SU-DHL-6 (cell line): ENCODE measurements around the gene TBC1D9B.

Experiments
- H2AFZ ChIP-seq: fragments of 200-600 bp; sonication (generic); 2 replicates; pipeline ENCODE4 v1.6.1; 2014; ENCODE audit warnings: low read depth, mild to moderate bottlenecking, moderate library complexity, mixed read lengths, antibody characterized with exemption, low read length; ENCODE audit not compliant: severe bottlenecking
- H3F3A ChIP-seq: fragments of 200-600 bp; shearing (Covaris generic); 2 replicates; pipeline ENCODE4 v1.6.0; 2016; ENCODE audit warnings: antibody characterized with exemption, mild to moderate bottlenecking; ENCODE audit not compliant: insufficient read depth
- H3K27ac ChIP-seq: fragments of 200-600 bp; sonication (generic); 2 replicates; pipeline ENCODE4 v1.5.1; 2016; ENCODE audit warnings: low read depth, mild to moderate bottlenecking, low read length, moderate library complexity, mixed read lengths
- H3K27me3 ChIP-seq: fragments of 200-600 bp; sonication (generic), shearing (Covaris generic); 2 replicates; pipeline ENCODE4 v1.6.0; 2014; ENCODE audit warnings: mild to moderate bottlenecking, low read length
- H3K36me3 ChIP-seq: fragments of 200-600 bp; sonication (generic); 2 replicates; pipeline ENCODE4 v1.6.1; 2014; ENCODE audit warnings: mild to moderate bottlenecking, low read length, mixed read lengths
- H3K4me2 ChIP-seq: fragments of 300-600, 200-600 bp; shearing (Covaris generic), sonication (generic); 2 replicates; pipeline ENCODE4 v1.6.0; 2014; ENCODE audit warnings: low read length, low read depth, mild to moderate bottlenecking; ENCODE audit not compliant: poor library complexity, severe bottlenecking
- H3K4me3 ChIP-seq: fragments of 200-600 bp; sonication (generic); 2 replicates; pipeline ENCODE4 v1.5.1; 2014; ENCODE audit warnings: antibody characterized with exemption, low read length, mild to moderate bottlenecking, mixed read lengths; ENCODE audit not compliant: insufficient read depth, poor library complexity, severe bottlenecking
- H3K79me2 ChIP-seq: fragments of 200-600 bp; sonication (generic); 2 replicates; pipeline ENCODE4 v1.6.1; 2014; ENCODE audit warnings: mild to moderate bottlenecking, low read length, moderate library complexity; ENCODE audit not compliant: insufficient read depth
- H3K9ac ChIP-seq: fragments of 200-600 bp; sonication (generic); 2 replicates; pipeline ENCODE4 v1.7.0; 2014; ENCODE audit warnings: mild to moderate bottlenecking, low read length
- H3K9me2 ChIP-seq: fragments of 200-600 bp; sonication (generic); replicated peaks from 2 replicates; pipeline ENCODE4 v1.6.1; 2014; ENCODE audit warnings: low read length; ENCODE audit not compliant: insufficient read depth
- H3K9me3 ChIP-seq: fragments of 200-600 bp; sonication (generic); 2 replicates; pipeline ENCODE4 v1.6.1; 2014; ENCODE audit warnings: low read length, mixed read lengths; ENCODE audit not compliant: insufficient read depth
- H4K20me1 ChIP-seq: fragments of 200-600 bp; sonication (generic); 2 replicates; pipeline ENCODE4 v1.6.1; 2014; ENCODE audit warnings: low read depth, mild to moderate bottlenecking, antibody characterized with exemption, low read length, moderate library complexity, mixed read lengths
- CTCF ChIP-seq: fragments of 200-600 bp; sonication (generic); IDR thresholded peaks from one replicate; pipeline ENCODE4 v1.5.1; 2017; ENCODE audit warnings: antibody characterized with exemption, mild to moderate bottlenecking, low read length, moderate library complexity; ENCODE audit not compliant: insufficient read depth, poor library complexity, severe bottlenecking
- EZH2phosphoT487 ChIP-seq: fragments of 200-600 bp; sonication (generic), shearing (Covaris generic); conservative IDR thresholded peaks from 2 replicates; pipeline ENCODE4 v1.6.1; 2018; ENCODE audit warnings: mild to moderate bottlenecking, antibody characterized with exemption, low read length, moderate library complexity, mixed read lengths

The TBC1D9B gene

GRCh38 chr5:179828756-179829421 is 78.8 kb downstream of the TBC1D9B start:
- no peaks in the 10 kb centered on the region for H3K27me3 ChIP-seq
- H3K4me2 ChIP-seq = no peak overlapping the region
- TF ChIP-seq EZH2phosphoT487 = no peak
- no peak for TF ChIP-seq CTCF
- H3F3A ChIP-seq = no peaks in the 10 kb centered on the region
- H3K9me2 ChIP-seq = no peaks in the 10 kb centered on the region
- no peaks in the 10 kb centered on the region for H4K20me1 ChIP-seq
- no peak overlapping the region for H2AFZ ChIP-seq
- no peaks in the 10 kb centered on the region; the same call in 1 of the 2 replicates for H3K36me3 ChIP-seq
- H3K27ac ChIP-seq = no peak overlapping the region
- no peaks in the 10 kb centered on the region for H3K79me2 ChIP-seq
- no peaks in the 10 kb centered on the region for H3K9me3 ChIP-seq
- no peak overlapping the region for H3K4me3 ChIP-seq
- no peak overlapping the region for H3K9ac ChIP-seq

GRCh38 chr5:179827680-179828079 is 80.0 kb downstream of the TBC1D9B start:
- no peak overlapping the region for H3K9ac ChIP-seq
- no peaks in the 10 kb centered on the region for H3F3A ChIP-seq
- H3K9me2 ChIP-seq = no peaks in the 10 kb centered on the region
- H3K4me2 ChIP-seq = no peak overlapping the region
- H3K36me3 ChIP-seq = no peaks in the 10 kb centered on the region; the same call in 1 of the 2 replicates
- H3K27ac ChIP-seq = no peak overlapping the region
- no peaks in the 10 kb centered on the region for H3K27me3 ChIP-seq
- no peaks in the 10 kb centered on the region for H4K20me1 ChIP-seq
- no peaks in the 10 kb centered on the region for H3K9me3 ChIP-seq
- H3K79me2 ChIP-seq = peaks cover 2% of the 10 kb centered on the region
- H2AFZ ChIP-seq = no peak overlapping the region
- no peak for TF ChIP-seq EZH2phosphoT487
- TF ChIP-seq CTCF = no peak
- no peak overlapping the region for H3K4me3 ChIP-seq

GRCh38 chr5:179825655-179826182 is 82.0 kb downstream of the TBC1D9B start:
- Histone ChIP-seq H3K4me2 (no peak overlapping the region), H4K20me1 (peaks cover 6% of the 10 kb centered on the region), H3K9ac (no peak overlapping the region), H3K4me3 (no peak overlapping the region), H3K9me3 (no peaks in the 10 kb centered on the region), H3K27me3 (no peaks in the 10 kb centered on the region), H2AFZ (no peak overlapping the region), H3K79me2 (peaks cover 12% of the 10 kb centered on the region), H3K9me2 (no peaks in the 10 kb centered on the region), H3K36me3 (no peaks in the 10 kb centered on the region; the same call in 1 of the 2 replicates), H3F3A (peaks cover 5% of the 10 kb centered on the region; the same call in 1 of the 2 replicates), H3K27ac (no peak overlapping the region)
- no peak for TF ChIP-seq CTCF
- no peak for TF ChIP-seq EZH2phosphoT487
